ENCODE measurements around the gene CTNND2.

GRCh38 chr5:11427569-11427968 lies 476.7 kb downstream of the CTNND2 start:
- no peak for TF ChIP-seq CTCF (IDR thresholded peaks at IDR 0.05)
- TF ChIP-seq POLR2A (IDR thresholded peaks at IDR 0.05): no peak

Data from Peyer's patch (tissue), 4 donors.